ENCODE measurements around the gene GALNT15.

Gene GALNT15

DNA sequence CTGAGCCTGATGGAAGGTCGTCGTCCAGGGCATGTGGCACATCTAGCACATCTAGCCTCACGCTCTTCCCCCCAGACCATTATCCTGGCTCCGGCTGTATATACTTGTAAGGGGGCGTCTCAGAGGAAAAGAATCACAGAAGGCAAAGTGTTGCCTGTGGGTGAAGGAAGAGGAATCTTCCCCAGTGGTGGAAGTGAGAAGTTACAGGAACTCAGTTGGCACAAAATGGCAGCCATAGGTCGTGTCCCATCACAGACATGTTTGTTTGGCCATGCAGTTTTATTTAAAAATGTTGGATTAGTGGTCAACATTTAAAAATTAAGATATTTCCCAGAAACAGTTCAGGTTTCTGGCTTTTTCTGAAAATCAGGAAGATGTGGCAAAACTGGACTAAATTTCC is 13.6 kb downstream of the GALNT15 start:
- Histone ChIP-seq H4K20me1 (ENCODE audit: insufficient read depth, low read length, poor library complexity, severe bottlenecking) (no peaks in the 10 kb centered on the region), H3K27me3 (ENCODE audit: insufficient read depth, low read length, poor library complexity, severe bottlenecking) (no peaks in the 10 kb centered on the region), H2AFZ (ENCODE audit: low read length) (no peak overlapping the region), H3K9me2 (replicated peaks; ENCODE audit: low read depth, low read length) (no peaks in the 10 kb centered on the region), H3K4me2 (ENCODE audit: low read depth, low read length, poor library complexity, severe bottlenecking) (no peak overlapping the region), H3K9ac (ENCODE audit: low read depth, low read length, poor library complexity, severe bottlenecking) (no peak overlapping the region), H3K4me1 (ENCODE audit: insufficient read depth, low read length, poor library complexity, severe bottlenecking) (no peaks in the 10 kb centered on the region), H3K79me2 (ENCODE audit: insufficient read depth, low read length) (no peaks in the 10 kb centered on the region), H3K4me3 (ENCODE audit: low read length, poor library complexity, severe bottlenecking) (no peak overlapping the region), H3K36me3 (ENCODE audit: insufficient read depth, low read length) (no peaks in the 10 kb centered on the region), H3F3A (ENCODE audit: low read depth) (no peaks in the 10 kb centered on the region), H3K9me3 (ENCODE audit: insufficient read depth, low read depth, low read length) (no peaks in the 10 kb centered on the region)
- TF ChIP-seq, protein P1, sequence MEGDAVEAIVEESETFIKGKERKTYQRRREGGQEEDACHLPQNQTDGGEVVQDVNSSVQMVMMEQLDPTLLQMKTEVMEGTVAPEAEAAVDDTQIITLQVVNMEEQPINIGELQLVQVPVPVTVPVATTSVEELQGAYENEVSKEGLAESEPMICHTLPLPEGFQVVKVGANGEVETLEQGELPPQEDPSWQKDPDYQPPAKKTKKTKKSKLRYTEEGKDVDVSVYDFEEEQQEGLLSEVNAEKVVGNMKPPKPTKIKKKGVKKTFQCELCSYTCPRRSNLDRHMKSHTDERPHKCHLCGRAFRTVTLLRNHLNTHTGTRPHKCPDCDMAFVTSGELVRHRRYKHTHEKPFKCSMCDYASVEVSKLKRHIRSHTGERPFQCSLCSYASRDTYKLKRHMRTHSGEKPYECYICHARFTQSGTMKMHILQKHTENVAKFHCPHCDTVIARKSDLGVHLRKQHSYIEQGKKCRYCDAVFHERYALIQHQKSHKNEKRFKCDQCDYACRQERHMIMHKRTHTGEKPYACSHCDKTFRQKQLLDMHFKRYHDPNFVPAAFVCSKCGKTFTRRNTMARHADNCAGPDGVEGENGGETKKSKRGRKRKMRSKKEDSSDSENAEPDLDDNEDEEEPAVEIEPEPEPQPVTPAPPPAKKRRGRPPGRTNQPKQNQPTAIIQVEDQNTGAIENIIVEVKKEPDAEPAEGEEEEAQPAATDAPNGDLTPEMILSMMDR (conservative IDR thresholded peaks at IDR 0.05; ENCODE audit: low read length): no peak; the same call in 1 of the 2 replicates
- no peak for TF ChIP-seq EZH2phosphoT487 (IDR thresholded peaks at IDR 0.05; ENCODE audit: borderline replicate concordance)

DNA sequence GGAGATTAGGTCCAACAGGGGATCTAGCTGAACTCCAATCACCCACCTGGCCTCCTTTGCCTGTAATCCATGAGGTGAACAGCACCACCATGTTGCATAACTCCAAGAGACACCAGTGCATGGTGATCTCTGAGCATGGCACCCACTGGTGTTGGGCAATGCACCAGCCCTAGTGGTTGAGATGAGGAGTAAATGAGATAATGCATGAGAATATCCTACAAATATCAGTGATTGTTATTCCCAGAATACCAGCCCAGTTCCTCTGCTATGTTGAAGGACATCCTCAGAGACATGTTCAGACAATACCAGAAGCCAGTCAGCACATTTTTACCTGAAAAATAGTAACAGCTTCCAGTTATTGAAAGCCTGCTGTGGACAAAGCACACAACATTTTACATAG is 14.7 kb downstream of the GALNT15 start:
- H3K4me3 ChIP-seq (ENCODE audit: low read length, poor library complexity, severe bottlenecking): no peak overlapping the region
- H3K79me2 ChIP-seq (ENCODE audit: insufficient read depth, low read length): no peaks in the 10 kb centered on the region
- no peak overlapping the region for H3K4me2 ChIP-seq (ENCODE audit: low read depth, low read length, poor library complexity, severe bottlenecking)
- H3K9ac ChIP-seq (ENCODE audit: low read depth, low read length, poor library complexity, severe bottlenecking): no peak overlapping the region
- no peaks in the 10 kb centered on the region for H3K36me3 ChIP-seq (ENCODE audit: insufficient read depth, low read length)
- no peaks in the 10 kb centered on the region for H3F3A ChIP-seq (ENCODE audit: low read depth)
- no peak overlapping the region for H2AFZ ChIP-seq (ENCODE audit: low read length)
- no peaks in the 10 kb centered on the region for H3K9me2 ChIP-seq (replicated peaks; ENCODE audit: low read depth, low read length)
- no peaks in the 10 kb centered on the region for H3K27me3 ChIP-seq (ENCODE audit: insufficient read depth, low read length, poor library complexity, severe bottlenecking)
- TF ChIP-seq, protein P1 (conservative IDR thresholded peaks at IDR 0.05; ENCODE audit: low read length): no peak
- no peak for TF ChIP-seq EZH2phosphoT487 (IDR thresholded peaks at IDR 0.05; ENCODE audit: borderline replicate concordance)
- no peaks in the 10 kb centered on the region for H3K4me1 ChIP-seq (ENCODE audit: insufficient read depth, low read length, poor library complexity, severe bottlenecking)
- no peaks in the 10 kb centered on the region for H3K9me3 ChIP-seq (ENCODE audit: insufficient read depth, low read depth, low read length)
- H4K20me1 ChIP-seq (ENCODE audit: insufficient read depth, low read length, poor library complexity, severe bottlenecking): no peaks in the 10 kb centered on the region

DNA sequence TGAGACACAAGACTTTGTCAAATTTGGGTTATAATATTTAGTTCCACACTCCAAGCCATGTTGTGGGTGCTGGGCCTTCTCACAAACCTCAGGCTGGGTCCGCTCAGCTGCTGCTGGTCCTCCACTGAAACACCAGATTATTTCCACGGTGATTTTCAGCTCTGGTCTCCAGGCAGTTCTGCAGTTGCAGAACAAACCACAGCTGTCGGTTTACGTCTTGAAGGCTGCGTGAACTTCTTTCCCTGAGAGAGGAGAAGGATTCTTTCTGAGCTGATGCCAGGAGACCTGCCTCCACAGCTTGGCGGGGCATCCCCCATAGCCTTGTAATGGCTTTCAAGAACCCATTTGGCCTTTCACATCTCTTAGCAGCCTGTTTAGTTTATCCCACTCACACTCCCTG is 16.2 kb downstream of the GALNT15 start:
- Histone ChIP-seq H3K9me2 (replicated peaks; ENCODE audit: low read depth, low read length) (no peaks in the 10 kb centered on the region), H3K4me3 (ENCODE audit: low read length, poor library complexity, severe bottlenecking) (no peak overlapping the region), H3K4me2 (ENCODE audit: low read depth, low read length, poor library complexity, severe bottlenecking) (no peak overlapping the region), H3K9ac (ENCODE audit: low read depth, low read length, poor library complexity, severe bottlenecking) (no peak overlapping the region), H3K27me3 (ENCODE audit: insufficient read depth, low read length, poor library complexity, severe bottlenecking) (no peaks in the 10 kb centered on the region), H3K4me1 (ENCODE audit: insufficient read depth, low read length, poor library complexity, severe bottlenecking) (no peaks in the 10 kb centered on the region), H3K36me3 (ENCODE audit: insufficient read depth, low read length) (no peaks in the 10 kb centered on the region), H4K20me1 (ENCODE audit: insufficient read depth, low read length, poor library complexity, severe bottlenecking) (no peaks in the 10 kb centered on the region), H3F3A (ENCODE audit: low read depth) (no peaks in the 10 kb centered on the region), H3K79me2 (ENCODE audit: insufficient read depth, low read length) (no peaks in the 10 kb centered on the region), H3K9me3 (ENCODE audit: insufficient read depth, low read depth, low read length) (no peaks in the 10 kb centered on the region), H2AFZ (ENCODE audit: low read length) (no peak overlapping the region)
- TF ChIP-seq EZH2phosphoT487 (IDR thresholded peaks at IDR 0.05; ENCODE audit: borderline replicate concordance): no peak
- TF ChIP-seq, protein P1 (conservative IDR thresholded peaks at IDR 0.05; ENCODE audit: low read length): no peak
